Measurements from ENCODE around the gene TUBAL3.

TUBAL3 gene

GRCh38 chr10:5404208-5405041, at the start of gene TUBAL3:
Gene TUBAL3, minus strand, starts transcription at chr10:5404828. Its CDS starts 36 bp downstream, at chr10:5404792.
- no peak within 1 kb of the TSS for H3K4me3 ChIP-seq (ENCODE audit: low read length)
- no peak within 1 kb of the TSS for H3K9ac ChIP-seq (ENCODE audit: low read length)
- no peaks in the 10 kb centered on the region for H3K36me3 ChIP-seq (ENCODE audit: control insufficient read depth, low read depth, low read length)
- H3K4me1 ChIP-seq (ENCODE audit: control insufficient read depth, low read depth, low read length): no peaks in the 10 kb centered on the region
- H3K27ac ChIP-seq (ENCODE audit: low read length): no peak within 1 kb of the TSS
- no peaks in the 10 kb centered on the region for H3K27me3 ChIP-seq (ENCODE audit: control insufficient read depth, insufficient read depth, low read length)
- no peaks in the 10 kb centered on the region for H3K9me3 ChIP-seq (ENCODE audit: control insufficient read depth, low read depth, low read length)

DNA sequence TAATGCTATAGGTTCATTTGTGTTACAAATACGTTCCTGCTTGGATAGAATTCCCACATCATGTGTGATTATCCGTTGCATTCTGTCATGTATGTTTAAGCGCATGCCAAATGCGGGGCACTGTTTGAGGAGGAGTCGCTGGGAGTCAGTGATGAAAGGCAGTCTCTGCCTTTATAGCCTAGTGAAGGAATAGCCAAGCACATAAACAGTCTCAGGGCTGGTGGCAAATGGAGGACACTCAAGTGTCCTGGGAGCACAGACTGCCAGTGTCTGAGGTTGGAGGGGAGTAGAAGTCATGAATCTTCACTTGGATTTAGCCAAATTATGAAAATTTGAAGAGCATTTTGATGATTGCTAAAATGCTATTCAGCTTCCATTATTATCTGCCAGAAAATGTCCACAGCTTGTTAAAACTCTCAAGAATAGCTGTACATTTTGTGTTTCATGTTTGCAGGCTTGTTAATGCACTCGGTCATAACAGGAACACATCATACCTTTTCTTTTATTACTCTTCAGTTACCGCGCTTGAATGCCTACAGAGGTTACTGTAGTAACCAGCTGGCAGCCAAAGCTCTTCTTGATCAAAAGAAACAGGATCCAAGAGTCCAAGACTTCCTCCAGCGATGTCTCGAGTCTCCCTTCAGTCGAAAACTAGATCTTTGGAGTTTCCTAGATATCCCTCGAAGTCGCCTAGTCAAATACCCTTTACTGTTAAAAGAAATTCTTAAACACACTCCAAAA, 49.3 kb upstream of the TUBAL3 start:
- Histone ChIP-seq H3K9ac (ENCODE audit: low read length) (no peak overlapping the region), H3K36me3 (ENCODE audit: control insufficient read depth, low read depth, low read length) (peaks cover 72% of the 10 kb centered on the region), H3K27ac (ENCODE audit: low read length) (no peak overlapping the region), H3K4me1 (ENCODE audit: control insufficient read depth, low read depth, low read length) (peaks cover 6% of the 10 kb centered on the region), H3K27me3 (ENCODE audit: control insufficient read depth, insufficient read depth, low read length) (no peaks in the 10 kb centered on the region), H3K4me3 (ENCODE audit: low read length) (no peak overlapping the region), H3K9me3 (ENCODE audit: control insufficient read depth, low read depth, low read length) (no peaks in the 10 kb centered on the region)

DNA sequence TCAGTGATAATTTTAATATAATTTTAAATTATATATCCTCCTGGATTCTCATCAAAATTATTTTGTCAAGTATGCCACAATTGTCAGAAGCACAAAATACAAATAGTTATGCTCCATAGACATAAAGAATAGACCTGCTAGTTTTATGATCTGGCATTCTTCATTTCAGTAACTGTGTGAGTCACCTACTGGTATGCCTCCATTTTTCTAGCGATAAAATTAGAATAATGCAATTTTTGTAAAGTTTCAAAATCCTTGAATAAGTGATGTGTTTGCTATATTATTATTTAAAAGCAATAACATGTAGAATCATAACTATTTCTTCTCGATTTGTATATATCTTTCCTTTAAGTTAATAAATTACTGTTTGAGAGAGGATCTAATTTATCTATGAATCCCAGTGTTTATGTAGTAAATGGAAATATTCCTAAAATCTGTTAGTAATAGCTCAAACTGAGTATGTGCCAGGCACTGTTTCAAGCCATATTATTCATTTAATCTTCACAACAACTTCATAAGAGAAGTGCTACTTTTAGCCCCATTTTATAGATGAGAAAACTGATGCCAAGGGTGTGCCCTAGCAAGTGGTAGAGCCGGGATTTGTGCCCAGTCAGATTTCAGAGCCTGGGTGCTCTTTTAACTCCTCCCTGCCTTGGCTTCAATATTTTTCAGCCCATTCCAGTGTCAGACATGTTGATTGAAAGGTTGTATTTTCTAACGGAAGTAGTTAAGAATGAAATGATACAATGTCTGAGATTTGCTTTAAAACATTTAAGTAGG, 46.2 kb upstream of the TUBAL3 start:
- Histone ChIP-seq H3K27ac (ENCODE audit: low read length) (no peak overlapping the region), H3K4me3 (ENCODE audit: low read length) (no peak overlapping the region), H3K9ac (ENCODE audit: low read length) (no peak overlapping the region), H3K27me3 (ENCODE audit: control insufficient read depth, insufficient read depth, low read length) (no peaks in the 10 kb centered on the region), H3K36me3 (ENCODE audit: control insufficient read depth, low read depth, low read length) (peaks cover 42% of the 10 kb centered on the region), H3K4me1 (ENCODE audit: control insufficient read depth, low read depth, low read length) (peaks cover 26% of the 10 kb centered on the region), H3K9me3 (ENCODE audit: control insufficient read depth, low read depth, low read length) (no peaks in the 10 kb centered on the region)

- Histone ChIP-seq H3K9me3 (ENCODE audit: control insufficient read depth, low read depth, low read length) (no peaks in the 10 kb centered on the region), H3K4me1 (ENCODE audit: control insufficient read depth, low read depth, low read length) (peaks cover 26% of the 10 kb centered on the region), H3K4me3 (ENCODE audit: low read length) (no peak overlapping the region), H3K27me3 (ENCODE audit: control insufficient read depth, insufficient read depth, low read length) (no peaks in the 10 kb centered on the region), H3K27ac (ENCODE audit: low read length) (no peak overlapping the region), H3K9ac (ENCODE audit: low read length) (no peak overlapping the region), H3K36me3 (ENCODE audit: control insufficient read depth, low read depth, low read length) (peaks cover 32% of the 10 kb centered on the region)
Observed at GRCh38 chr10:5449823-5450222, 45.2 kb upstream of the TUBAL3 start.

DNA sequence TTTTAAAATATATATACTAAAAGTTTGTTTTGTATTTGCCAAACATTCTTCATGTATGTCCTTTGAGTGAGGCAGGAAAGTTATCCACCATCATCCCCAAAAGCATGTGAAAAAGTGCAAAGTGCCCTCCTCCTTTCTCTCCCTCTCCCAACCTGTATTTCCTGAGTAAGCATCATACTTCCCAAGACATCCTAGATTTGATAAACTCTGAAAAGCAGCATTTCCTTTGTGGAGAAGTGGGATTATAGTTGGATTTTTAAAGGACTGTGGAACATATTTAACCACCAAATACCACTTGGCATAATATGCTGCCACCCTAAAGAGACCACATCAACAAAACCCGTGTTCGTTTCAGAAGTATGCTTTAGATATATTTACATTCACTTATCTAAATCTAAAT, 44.6 kb upstream of the TUBAL3 start:
- Histone ChIP-seq H3K27me3 (ENCODE audit: control insufficient read depth, insufficient read depth, low read length) (no peaks in the 10 kb centered on the region), H3K9ac (ENCODE audit: low read length) (no peak overlapping the region), H3K27ac (ENCODE audit: low read length) (no peak overlapping the region)

GRCh38 chr10:5448333-5449001, 43.8 kb upstream of the TUBAL3 start:
- H3K4me1 ChIP-seq (ENCODE audit: control insufficient read depth, low read depth, low read length): peaks cover 26% of the 10 kb centered on the region
- no peak overlapping the region for H3K27ac ChIP-seq (ENCODE audit: low read length)

More for the DNA sequence above, 44.6 kb upstream of the TUBAL3 start:
- Histone ChIP-seq H3K9me3 (ENCODE audit: control insufficient read depth, low read depth, low read length) (no peaks in the 10 kb centered on the region), H3K36me3 (ENCODE audit: control insufficient read depth, low read depth, low read length) (peaks cover 27% of the 10 kb centered on the region), H3K4me1 (ENCODE audit: control insufficient read depth, low read depth, low read length) (peaks cover 26% of the 10 kb centered on the region), H3K4me3 (ENCODE audit: low read length) (peak overlapping the region; percentile 64)

DNA sequence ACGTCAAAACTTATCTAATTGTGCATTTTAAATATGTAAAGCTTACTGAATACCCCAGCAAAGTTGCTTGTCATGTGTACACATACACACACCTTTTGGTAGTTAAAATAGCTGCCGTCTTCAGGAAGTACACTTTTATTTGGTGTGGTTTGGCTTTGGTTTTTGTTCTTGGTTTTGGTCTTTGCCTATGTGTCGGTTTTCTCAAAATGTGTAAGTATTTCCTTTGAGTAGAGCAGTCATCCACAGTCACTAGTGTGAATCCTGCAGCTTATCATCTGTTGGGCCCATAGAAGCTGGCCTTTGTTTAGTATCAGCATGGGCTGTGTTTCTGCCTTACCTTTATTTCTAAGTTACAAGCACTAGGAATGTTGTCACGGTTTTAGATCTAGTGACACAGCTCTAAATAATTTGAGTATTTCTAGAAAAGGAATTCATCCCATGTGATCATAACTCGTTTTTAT, 43.0 kb upstream of the TUBAL3 start:
- H3K27me3 ChIP-seq (ENCODE audit: control insufficient read depth, insufficient read depth, low read length): no peaks in the 10 kb centered on the region
- peaks cover 26% of the 10 kb centered on the region for H3K4me1 ChIP-seq (ENCODE audit: control insufficient read depth, low read depth, low read length)
- H3K4me3 ChIP-seq (ENCODE audit: low read length): peak overlapping the region; percentile 64
- peak overlapping the region; percentile 61 for H3K9ac ChIP-seq (ENCODE audit: low read length)
- no peak overlapping the region for H3K27ac ChIP-seq (ENCODE audit: low read length)
- H3K36me3 ChIP-seq (ENCODE audit: control insufficient read depth, low read depth, low read length): peaks cover 11% of the 10 kb centered on the region
- no peaks in the 10 kb centered on the region for H3K9me3 ChIP-seq (ENCODE audit: control insufficient read depth, low read depth, low read length)

More at GRCh38 chr10:5448333-5449001, 43.8 kb upstream of the TUBAL3 start:
- H3K4me3 ChIP-seq (ENCODE audit: low read length): peak overlapping the region; percentile 64
- H3K9ac ChIP-seq (ENCODE audit: low read length): peak overlapping the region; percentile 61
- H3K36me3 ChIP-seq (ENCODE audit: control insufficient read depth, low read depth, low read length): peaks cover 19% of the 10 kb centered on the region
- no peaks in the 10 kb centered on the region for H3K27me3 ChIP-seq (ENCODE audit: control insufficient read depth, insufficient read depth, low read length)
- H3K9me3 ChIP-seq (ENCODE audit: control insufficient read depth, low read depth, low read length): no peaks in the 10 kb centered on the region

DNA sequence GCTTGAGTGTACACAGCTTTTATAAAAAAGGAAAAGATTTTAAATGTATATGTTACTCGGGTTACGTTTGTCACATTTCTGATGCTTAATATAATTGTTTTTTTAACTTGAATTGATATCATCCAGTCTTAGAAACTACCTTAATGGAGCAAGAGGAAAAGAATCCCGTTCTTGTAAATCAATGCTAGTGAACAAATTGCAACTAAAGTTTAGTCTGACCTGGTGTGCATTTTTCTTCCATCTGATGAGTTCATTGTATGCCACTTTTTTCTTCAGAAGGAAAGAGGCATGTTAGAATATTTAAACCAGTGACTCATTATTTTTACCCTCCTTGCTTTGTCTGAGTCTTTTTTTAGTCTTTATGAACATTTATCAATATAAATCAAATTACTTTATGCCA, 42.4 kb upstream of the TUBAL3 start:
- no peaks in the 10 kb centered on the region for H3K9me3 ChIP-seq (ENCODE audit: control insufficient read depth, low read depth, low read length)
- peaks cover 26% of the 10 kb centered on the region for H3K4me1 ChIP-seq (ENCODE audit: control insufficient read depth, low read depth, low read length)
- H3K36me3 ChIP-seq (ENCODE audit: control insufficient read depth, low read depth, low read length): peaks cover 5% of the 10 kb centered on the region
- no peak overlapping the region for H3K27ac ChIP-seq (ENCODE audit: low read length)
- no peaks in the 10 kb centered on the region for H3K27me3 ChIP-seq (ENCODE audit: control insufficient read depth, insufficient read depth, low read length)
- H3K9ac ChIP-seq (ENCODE audit: low read length): peak overlapping the region; percentile 61
- H3K4me3 ChIP-seq (ENCODE audit: low read length): peak overlapping the region; percentile 64

DNA sequence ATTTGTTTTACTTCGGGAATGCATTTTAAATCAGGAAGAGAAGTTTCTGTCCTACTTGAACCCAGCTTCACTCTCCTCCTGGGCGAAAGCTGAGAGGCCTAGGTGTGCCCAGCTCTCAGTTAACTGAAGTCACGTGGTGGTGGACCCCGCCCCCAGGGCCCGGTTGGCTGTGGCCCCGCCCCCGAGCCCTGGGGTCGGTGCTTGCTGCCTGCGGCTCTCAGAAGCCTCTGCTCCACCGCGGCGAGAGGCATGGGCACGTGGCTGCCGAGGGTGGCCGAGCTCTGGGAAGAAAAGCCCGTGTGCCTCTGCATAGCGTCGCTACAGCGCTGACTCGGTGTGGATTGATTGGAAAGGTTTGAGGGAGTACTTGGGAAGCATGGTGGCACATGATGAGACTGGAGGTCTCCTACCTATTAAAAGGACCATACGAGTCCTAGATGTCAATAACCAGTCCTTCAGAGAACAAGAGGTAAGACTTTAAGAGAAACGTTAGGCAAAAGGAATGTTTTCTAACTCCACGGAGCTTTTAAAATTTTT, 41.8 kb upstream of the TUBAL3 start:
- Histone ChIP-seq H3K9me3 (ENCODE audit: control insufficient read depth, low read depth, low read length) (no peaks in the 10 kb centered on the region), H3K9ac (ENCODE audit: low read length) (peak overlapping the region; percentile 61), H3K4me3 (ENCODE audit: low read length) (peak overlapping the region; percentile 64), H3K4me1 (ENCODE audit: control insufficient read depth, low read depth, low read length) (peaks cover 26% of the 10 kb centered on the region), H3K27me3 (ENCODE audit: control insufficient read depth, insufficient read depth, low read length) (no peaks in the 10 kb centered on the region), H3K36me3 (ENCODE audit: control insufficient read depth, low read depth, low read length) (no peaks in the 10 kb centered on the region), H3K27ac (ENCODE audit: low read length) (no peak overlapping the region)

GRCh38 chr10:5445006-5445405, 40.4 kb upstream of the TUBAL3 start:
- Histone ChIP-seq H3K27ac (ENCODE audit: low read length) (no peak overlapping the region), H3K9me3 (ENCODE audit: control insufficient read depth, low read depth, low read length) (no peaks in the 10 kb centered on the region), H3K27me3 (ENCODE audit: control insufficient read depth, insufficient read depth, low read length) (no peaks in the 10 kb centered on the region), H3K36me3 (ENCODE audit: control insufficient read depth, low read depth, low read length) (no peaks in the 10 kb centered on the region), H3K9ac (ENCODE audit: low read length) (no peak overlapping the region), H3K4me3 (ENCODE audit: low read length) (no peak overlapping the region), H3K4me1 (ENCODE audit: control insufficient read depth, low read depth, low read length) (peaks cover 25% of the 10 kb centered on the region)

Data from iPS-18a (cell line).